ENCODE results near the gene RYR3.

RYR3 gene

DNA sequence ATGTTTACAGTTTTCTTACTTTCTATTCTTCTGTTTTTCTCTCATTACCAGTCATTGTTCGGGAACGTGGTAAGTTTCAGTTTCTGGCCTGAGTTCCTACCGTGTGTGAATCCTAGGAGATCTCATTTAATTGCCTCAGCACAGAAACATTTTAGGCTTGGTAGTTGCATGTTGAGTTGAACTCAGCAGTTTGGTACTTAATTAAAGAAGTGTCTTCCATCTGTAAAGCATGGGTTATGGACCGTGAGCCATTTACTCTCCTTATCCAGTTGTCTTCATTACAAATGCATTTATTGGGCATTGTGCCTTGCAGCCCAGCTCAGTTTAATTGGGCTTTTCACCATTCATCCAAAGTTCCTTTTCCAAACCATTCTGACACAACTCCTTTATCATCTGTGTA is 515.4 kb downstream of the RYR3 start:
- Histone ChIP-seq H3K79me1 (ENCODE audit: low read length) (no peaks in the 10 kb centered on the region), H3K9ac (ENCODE audit: low read length) (no peak overlapping the region), H3K27me3 (ENCODE audit: insufficient read depth, low read length) (no peaks in the 10 kb centered on the region), H3K23ac (ENCODE audit: low read length) (no peak overlapping the region), H3K18ac (ENCODE audit: low read length) (no peak overlapping the region), H3K79me2 (ENCODE audit: control insufficient read depth, insufficient read depth, low read length, poor library complexity) (no peaks in the 10 kb centered on the region), H3K4me3 (ENCODE audit: low read depth, low read length) (no peak overlapping the region), H4K12ac (ENCODE audit: low read depth, low read length) (no peak overlapping the region), H2BK12ac (ENCODE audit: low read length) (no peak overlapping the region), H3K4me1 (ENCODE audit: control insufficient read depth in 1 of 2, insufficient read depth in 2 of 2, low read length in 2 of 2) (no peaks in the 10 kb centered on the region), H2BK5ac (ENCODE audit: low read depth, low read length, poor library complexity) (no peak overlapping the region), H2BK120ac (ENCODE audit: insufficient read depth, low read length, poor library complexity) (no peak overlapping the region), H3K4me2 (ENCODE audit: low read length) (no peak overlapping the region), H2AK5ac (ENCODE audit: low read length) (no peak overlapping the region), H3K36me3 (ENCODE audit: control insufficient read depth in 1 of 2, insufficient read depth in 2 of 2, low read length in 2 of 2) (peaks cover 3 to 5% of the 10 kb centered on the region in 2 experiments), H3K4ac (ENCODE audit: low read depth, low read length) (no peak overlapping the region), H4K8ac (ENCODE audit: low read depth, low read length) (no peak overlapping the region), H3K27ac (ENCODE audit: low read depth, low read length) (no peak overlapping the region), H3K14ac (ENCODE audit: low read length) (no peak overlapping the region), H3K9me3 (ENCODE audit: insufficient read depth, low read depth, low read length) (no peaks in the 10 kb centered on the region), H2AFZ (ENCODE audit: insufficient read depth, low read length, poor library complexity) (no peak overlapping the region), H4K91ac (ENCODE audit: low read depth, low read length) (no peak overlapping the region)
- no CpG with 5 or more reads among the region's 4 CpGs for WGBS (ENCODE audit: extremely low coverage, insufficient coverage, insufficient read length)
- DNase-seq = peak in 1 of 2 donors; percentile 34

DNA sequence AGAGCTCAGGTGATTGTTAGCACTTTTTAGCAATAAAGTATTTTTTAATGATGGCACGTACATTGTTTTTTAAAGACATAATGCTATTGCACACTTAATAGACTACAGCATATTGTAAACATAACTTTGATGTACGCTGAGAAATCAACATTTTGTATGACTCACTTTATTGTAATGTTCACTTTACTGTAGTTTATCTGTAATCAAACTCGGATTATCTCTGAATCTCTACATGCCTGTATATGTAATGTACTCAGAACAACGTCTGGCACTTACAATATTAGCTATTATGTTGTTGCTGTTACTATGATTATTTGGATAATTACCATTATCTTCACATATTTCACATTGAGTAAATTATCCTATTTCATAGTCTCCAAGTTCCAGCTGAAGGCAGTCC is 519.6 kb downstream of the RYR3 start:
- no peak overlapping the region for H2BK12ac ChIP-seq (ENCODE audit: low read length)
- H3K14ac ChIP-seq (ENCODE audit: low read length) = no peak overlapping the region
- H3K23ac ChIP-seq (ENCODE audit: low read length) = no peak overlapping the region
- no peaks in the 10 kb centered on the region for H3K79me2 ChIP-seq (ENCODE audit: control insufficient read depth, insufficient read depth, low read length, poor library complexity)
- no peaks in the 10 kb centered on the region for H3K79me1 ChIP-seq (ENCODE audit: low read length)
- H4K8ac ChIP-seq (ENCODE audit: low read depth, low read length) = no peak overlapping the region
- H2BK5ac ChIP-seq (ENCODE audit: low read depth, low read length, poor library complexity) = no peak overlapping the region
- H3K36me3 ChIP-seq (ENCODE audit: control insufficient read depth in 1 of 2, insufficient read depth in 2 of 2, low read length in 2 of 2) = peaks cover 3 to 5% of the 10 kb centered on the region in 2 experiments
- H3K4me1 ChIP-seq (ENCODE audit: control insufficient read depth in 1 of 2, insufficient read depth in 2 of 2, low read length in 2 of 2) = no peaks in the 10 kb centered on the region
- H3K4me3 ChIP-seq (ENCODE audit: low read depth, low read length) = no peak overlapping the region
- no peak overlapping the region for H2AK5ac ChIP-seq (ENCODE audit: low read length)
- H2AFZ ChIP-seq (ENCODE audit: insufficient read depth, low read length, poor library complexity) = no peak overlapping the region
- H3K9ac ChIP-seq (ENCODE audit: low read length) = no peak overlapping the region
- peak; percentile 8 to 89 for DNase-seq
- no peak overlapping the region for H3K27ac ChIP-seq (ENCODE audit: low read depth, low read length)
- H3K4me2 ChIP-seq (ENCODE audit: low read length) = no peak overlapping the region
- H3K4ac ChIP-seq (ENCODE audit: low read depth, low read length) = no peak overlapping the region
- no peak overlapping the region for H2BK120ac ChIP-seq (ENCODE audit: insufficient read depth, low read length, poor library complexity)
- no peaks in the 10 kb centered on the region for H3K27me3 ChIP-seq (ENCODE audit: insufficient read depth, low read length)
- no peaks in the 10 kb centered on the region for H3K9me3 ChIP-seq (ENCODE audit: insufficient read depth, low read depth, low read length)
- WGBS (ENCODE audit: extremely low coverage, insufficient coverage, insufficient read length) = no CpG with 5 or more reads among the region's 4 CpGs
- no peak overlapping the region for H4K12ac ChIP-seq (ENCODE audit: low read depth, low read length)
- no peak overlapping the region for H3K18ac ChIP-seq (ENCODE audit: low read length)
- no peak overlapping the region for H4K91ac ChIP-seq (ENCODE audit: low read depth, low read length)

DNA sequence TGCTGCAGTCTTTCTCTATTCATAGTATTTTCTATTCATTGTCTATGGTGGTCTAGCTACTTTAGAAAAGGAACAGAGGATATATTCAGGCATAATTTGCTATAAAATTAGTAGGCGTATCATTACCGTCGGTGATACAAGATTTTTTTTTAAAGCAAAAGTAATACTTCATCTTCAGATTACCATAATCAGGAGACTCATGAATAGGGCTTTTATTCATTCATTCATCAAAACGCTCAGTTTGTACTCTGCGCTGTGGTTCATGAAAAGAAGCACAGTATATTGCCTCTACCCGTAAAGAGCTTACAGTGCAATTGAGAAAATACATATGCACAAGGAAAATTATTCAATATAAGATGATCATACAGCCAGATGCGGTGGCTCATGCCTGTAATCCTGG is 520.9 kb downstream of the RYR3 start:
- Histone ChIP-seq H3K9ac (ENCODE audit: low read length) (no peak overlapping the region), H3K14ac (ENCODE audit: low read length) (no peak overlapping the region), H3K79me1 (ENCODE audit: low read length) (no peaks in the 10 kb centered on the region), H3K18ac (ENCODE audit: low read length) (no peak overlapping the region), H3K4me3 (ENCODE audit: low read depth, low read length) (no peak overlapping the region), H3K27me3 (ENCODE audit: insufficient read depth, low read length) (no peaks in the 10 kb centered on the region), H3K4me2 (ENCODE audit: low read length) (no peak overlapping the region), H4K91ac (ENCODE audit: low read depth, low read length) (no peak overlapping the region), H3K4ac (ENCODE audit: low read depth, low read length) (no peak overlapping the region), H3K23ac (ENCODE audit: low read length) (no peak overlapping the region), H2BK5ac (ENCODE audit: low read depth, low read length, poor library complexity) (no peak overlapping the region), H3K27ac (ENCODE audit: low read depth, low read length) (no peak overlapping the region), H3K4me1 (ENCODE audit: control insufficient read depth in 1 of 2, insufficient read depth in 2 of 2, low read length in 2 of 2) (no peaks in the 10 kb centered on the region), H3K36me3 (ENCODE audit: control insufficient read depth in 1 of 2, insufficient read depth in 2 of 2, low read length in 2 of 2) (peaks cover 3 to 5% of the 10 kb centered on the region in 2 experiments), H4K8ac (ENCODE audit: low read depth, low read length) (no peak overlapping the region), H3K9me3 (ENCODE audit: insufficient read depth, low read depth, low read length) (no peaks in the 10 kb centered on the region), H3K79me2 (ENCODE audit: control insufficient read depth, insufficient read depth, low read length, poor library complexity) (no peaks in the 10 kb centered on the region), H2BK120ac (ENCODE audit: insufficient read depth, low read length, poor library complexity) (no peak overlapping the region), H2AFZ (ENCODE audit: insufficient read depth, low read length, poor library complexity) (no peak overlapping the region), H2AK5ac (ENCODE audit: low read length) (no peak overlapping the region), H2BK12ac (ENCODE audit: low read length) (no peak overlapping the region), H4K12ac (ENCODE audit: low read depth, low read length) (no peak overlapping the region)
- DNase-seq = no peak
- no CpG with 5 or more reads among the region's 7 CpGs for WGBS (ENCODE audit: extremely low coverage, insufficient coverage, insufficient read length)

DNA sequence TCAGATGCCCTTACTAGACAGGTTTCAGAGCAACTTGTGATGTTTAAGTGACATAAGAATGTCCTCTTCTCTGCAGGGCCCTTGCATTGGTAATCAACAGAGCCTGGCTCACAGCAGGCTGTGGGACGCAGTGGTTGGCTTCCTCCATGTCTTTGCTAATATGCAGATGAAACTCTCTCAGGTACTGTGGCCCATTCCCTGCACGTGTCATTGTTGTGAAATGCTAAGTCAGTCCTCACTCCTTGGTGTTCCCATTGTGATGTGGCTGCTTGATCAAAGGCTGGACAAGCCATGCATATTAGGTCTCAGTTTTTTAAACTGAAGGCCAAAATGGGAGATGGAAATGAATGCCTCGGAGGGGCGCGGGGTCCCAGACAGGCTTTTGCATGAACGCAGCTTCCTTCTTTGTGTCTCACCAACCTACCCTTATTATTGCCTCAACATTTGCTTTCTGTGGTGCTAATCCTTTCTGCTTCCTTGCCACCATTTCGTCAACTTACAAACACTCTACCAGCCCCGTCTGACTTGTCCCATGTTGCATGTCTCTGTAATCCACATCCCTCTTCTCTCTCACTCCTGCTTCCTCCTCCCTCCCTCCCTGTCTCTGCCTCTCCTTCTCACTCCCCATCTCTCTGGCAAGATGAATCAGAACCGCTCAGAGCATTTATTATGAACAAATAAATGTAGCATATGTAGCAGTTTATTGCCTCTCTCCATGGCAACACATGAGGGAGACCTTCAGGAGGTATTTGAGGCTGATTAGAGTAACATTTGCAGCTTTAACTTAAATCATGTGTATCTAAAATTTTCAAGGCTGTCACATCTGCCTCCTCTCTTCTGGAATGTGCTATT is 524.4 kb downstream of the RYR3 start:
- Histone ChIP-seq H3K18ac (ENCODE audit: low read length) (no peak overlapping the region), H2AFZ (ENCODE audit: insufficient read depth, low read length, poor library complexity) (no peak overlapping the region), H4K91ac (ENCODE audit: low read depth, low read length) (no peak overlapping the region), H2BK12ac (ENCODE audit: low read length) (no peak overlapping the region), H2BK120ac (ENCODE audit: insufficient read depth, low read length, poor library complexity) (no peak overlapping the region), H3K27me3 (ENCODE audit: insufficient read depth, low read length) (no peaks in the 10 kb centered on the region), H3K9ac (ENCODE audit: low read length) (no peak overlapping the region), H3K23ac (ENCODE audit: low read length) (no peak overlapping the region), H3K79me1 (ENCODE audit: low read length) (no peaks in the 10 kb centered on the region), H3K4me2 (ENCODE audit: low read length) (no peak overlapping the region), H4K8ac (ENCODE audit: low read depth, low read length) (no peak overlapping the region), H2BK5ac (ENCODE audit: low read depth, low read length, poor library complexity) (no peak overlapping the region), H2AK5ac (ENCODE audit: low read length) (no peak overlapping the region), H3K4me1 (ENCODE audit: control insufficient read depth in 1 of 2, insufficient read depth in 2 of 2, low read length in 2 of 2) (no peaks in the 10 kb centered on the region), H3K79me2 (ENCODE audit: control insufficient read depth, insufficient read depth, low read length, poor library complexity) (no peaks in the 10 kb centered on the region), H3K27ac (ENCODE audit: low read depth, low read length) (no peak overlapping the region), H3K36me3 (ENCODE audit: control insufficient read depth in 1 of 2, insufficient read depth in 2 of 2, low read length in 2 of 2) (peaks cover 0 to 8% of the 10 kb centered on the region in 2 experiments), H3K4me3 (ENCODE audit: low read depth, low read length) (no peak overlapping the region), H3K9me3 (ENCODE audit: insufficient read depth, low read depth, low read length) (peaks cover 2% of the 10 kb centered on the region), H3K14ac (ENCODE audit: low read length) (no peak overlapping the region), H3K4ac (ENCODE audit: low read depth, low read length) (no peak overlapping the region), H4K12ac (ENCODE audit: low read depth, low read length) (no peak overlapping the region)
- WGBS (ENCODE audit: extremely low coverage, insufficient coverage, insufficient read length) = no CpG with 5 or more reads among the region's 9 CpGs
- no peak for DNase-seq
